Tibial artery (tissue), 4 donors: ENCODE measurements around the gene C11orf91.

ENCODE experiments used
- DNase-seq, 2 donors: peaks; one replicate each; pipeline ENCODE4 v3.0.0-alpha.2; 2019
- H3K27ac ChIP-seq, 2 donors: fragments of 200-600 bp; sonication (generic) in 1 of 2; 1 replicate in 1 of 2; 2 replicates in 1 of 2; pipeline ENCODE4 v1.5.1; 2018 to 2019; ENCODE audit warnings: mild to moderate bottlenecking in 1 of 2
- H3K27me3 ChIP-seq, 2 donors: fragments of 200-600 bp; sonication (generic) in 1 of 2; one replicate each; pipeline versions ENCODE4 v1.5.1 to v1.6.0; 2016 to 2019
- H3K36me3 ChIP-seq, 3 donors: fragments of 200-600 bp; sonication (generic) in 2 of 3; one replicate each; pipeline ENCODE4 v1.5.1; 2016 to 2019; ENCODE audit warnings: mild to moderate bottlenecking in 2 of 3
- H3K4me1 ChIP-seq, 4 donors: fragments of 200-600 bp; sonication (generic) in 2 of 4; 1 replicate in 3 of 4; 2 replicates in 1 of 4; pipeline ENCODE4 v1.5.1; 2016 to 2019
- H3K4me3 ChIP-seq, 2 donors: fragments of 200-600 bp; sonication (generic) in 1 of 2; 1 replicate in 1 of 2; 2 replicates in 1 of 2; pipeline ENCODE4 v1.5.1; 2018 to 2019; ENCODE audit warnings: mild to moderate bottlenecking in 2 of 2
- H3K9me3 ChIP-seq, 3 donors: fragments of 200-600 bp; sonication (generic) in 1 of 3; one replicate each; pipeline ENCODE4 v1.5.1; 2016 to 2019
- CTCF ChIP-seq, 2 experiments: fragments of 200-600 bp in 1 of 2; fragments of 450-650 bp in 1 of 2; IDR thresholded peaks; one replicate each; pipeline ENCODE4 v1.5.1; 2017 to 2019; ENCODE audit warnings: antibody characterized with exemption in 2 of 2, mild to moderate bottlenecking in 1 of 2, moderate library complexity in 1 of 2
- intact Hi-C: fragments of 100-400 bp; cut with DNase I; formaldehyde crosslinking; loops from one replicate; pipeline ENCODE4 v1.15.0; 2023; ENCODE audit warnings: low total_unique reads

The C11orf91 gene

DNA sequence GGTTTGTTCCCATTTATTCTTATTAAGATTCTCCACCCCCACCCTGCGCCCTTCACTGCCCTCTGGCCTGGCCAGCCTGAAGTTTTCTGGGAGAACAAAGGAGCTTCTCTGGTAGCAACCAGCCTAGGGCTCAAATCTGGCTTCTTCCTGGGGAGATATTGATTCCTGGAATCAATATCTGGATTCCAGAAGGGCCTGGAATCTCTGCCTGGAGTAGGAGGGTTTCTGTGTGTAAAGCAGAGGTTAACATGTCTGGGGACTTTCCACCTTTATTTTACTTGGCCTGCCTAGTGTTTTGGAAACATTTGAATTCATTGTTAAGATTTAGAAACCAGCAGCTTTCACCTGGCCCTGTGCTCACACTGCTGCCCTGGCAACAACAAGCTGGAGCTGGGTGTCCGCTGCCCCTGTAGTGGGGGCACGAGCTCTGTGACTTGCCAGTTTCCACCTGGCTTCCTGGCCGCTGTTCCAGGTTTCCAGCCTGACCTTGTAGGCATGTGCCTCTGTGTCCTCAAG is 5.5 kb downstream of the C11orf91 start:
- Histone ChIP-seq H3K27me3 (no peaks in the 10 kb centered on the region), H3K9me3 (no peaks in the 10 kb centered on the region), H3K36me3 (no peaks in the 10 kb centered on the region), H3K4me3 (no peak overlapping the region), H3K27ac (no peak overlapping the region), H3K4me1 (peaks cover 0 to 37% (median 29%) of the 10 kb centered on the region in 4 donors)
- intact Hi-C loops = no loop called here
- TF ChIP-seq CTCF (IDR thresholded peaks at IDR 0.05) = no peak
- peak in 1 of 2 donors; percentile 40 for DNase-seq

DNA sequence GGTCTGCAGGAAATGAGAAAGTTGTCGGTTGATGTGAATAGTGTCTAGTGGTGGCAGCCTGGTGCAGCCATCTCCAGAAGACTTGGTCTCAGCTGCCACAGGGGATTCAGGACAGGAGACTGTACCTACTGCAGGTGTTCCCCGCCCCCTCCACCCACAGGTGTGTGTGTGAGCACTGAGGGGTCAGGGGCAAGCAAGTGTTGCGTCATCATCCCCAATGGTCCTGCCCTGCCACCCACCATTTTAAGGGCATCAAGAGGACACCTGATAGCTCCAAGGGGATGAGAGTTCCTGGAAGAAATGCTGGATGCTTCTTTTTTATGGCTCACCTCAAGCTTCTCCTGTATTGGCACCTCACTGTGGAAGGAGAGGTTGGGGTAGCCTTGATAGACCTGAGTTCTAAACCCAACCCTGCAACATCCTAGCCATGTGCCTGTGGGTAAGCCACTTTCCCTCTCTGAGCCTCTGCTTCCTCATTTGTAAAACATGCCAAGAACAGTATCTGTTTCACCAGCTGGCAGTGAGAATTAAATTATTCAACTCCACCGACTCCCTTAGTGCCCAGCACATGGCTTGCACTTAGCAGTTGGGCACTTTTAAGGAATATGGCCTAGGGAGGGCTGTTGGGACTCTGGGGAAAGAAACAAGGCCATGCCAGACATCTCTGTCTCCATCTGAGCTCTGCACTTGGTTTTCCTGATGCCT is 6.1 kb downstream of the C11orf91 start:
- no peak for DNase-seq
- intact Hi-C loops = no loop called here
- H3K27ac ChIP-seq = no peak overlapping the region
- no peak overlapping the region for H3K4me3 ChIP-seq
- no peaks in the 10 kb centered on the region for H3K36me3 ChIP-seq
- peaks cover 0 to 41% (median 27%) of the 10 kb centered on the region in 4 donors for H3K4me1 ChIP-seq
- no peaks in the 10 kb centered on the region for H3K27me3 ChIP-seq
- TF ChIP-seq CTCF (IDR thresholded peaks at IDR 0.05) = no peak
- no peaks in the 10 kb centered on the region for H3K9me3 ChIP-seq

DNA sequence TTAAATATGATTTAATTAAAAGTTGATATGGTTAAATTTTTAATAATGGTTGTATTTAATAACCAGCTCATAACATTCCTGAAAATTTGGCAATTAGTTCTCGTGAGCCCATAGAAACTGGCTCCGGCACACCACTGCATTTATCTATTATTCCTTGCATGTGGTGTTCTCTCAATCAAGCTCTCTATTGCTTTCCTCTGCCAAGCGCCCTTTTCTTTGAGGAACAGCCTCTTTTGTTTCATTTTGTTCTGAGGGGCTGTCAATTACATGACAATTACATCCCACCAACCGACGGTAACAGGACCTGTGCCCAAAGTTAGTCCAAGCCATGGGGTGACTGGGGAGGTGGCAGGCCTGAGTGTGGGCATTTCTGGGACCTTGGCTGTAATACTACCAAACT is 8.1 kb downstream of the C11orf91 start:
- TF ChIP-seq CTCF (IDR thresholded peaks at IDR 0.05) = no peak
- intact Hi-C loops = no loop called here
- no peak for DNase-seq
- no peaks in the 10 kb centered on the region for H3K36me3 ChIP-seq
- peak overlapping the region; percentile 71 to 77 for H3K27ac ChIP-seq
- H3K4me1 ChIP-seq = peaks cover 0 to 42% (median 27%) of the 10 kb centered on the region in 4 donors
- no peaks in the 10 kb centered on the region for H3K9me3 ChIP-seq
- no peaks in the 10 kb centered on the region for H3K27me3 ChIP-seq
- peak overlapping the region in 1 of 2 donors; percentile 31 for H3K4me3 ChIP-seq

DNA sequence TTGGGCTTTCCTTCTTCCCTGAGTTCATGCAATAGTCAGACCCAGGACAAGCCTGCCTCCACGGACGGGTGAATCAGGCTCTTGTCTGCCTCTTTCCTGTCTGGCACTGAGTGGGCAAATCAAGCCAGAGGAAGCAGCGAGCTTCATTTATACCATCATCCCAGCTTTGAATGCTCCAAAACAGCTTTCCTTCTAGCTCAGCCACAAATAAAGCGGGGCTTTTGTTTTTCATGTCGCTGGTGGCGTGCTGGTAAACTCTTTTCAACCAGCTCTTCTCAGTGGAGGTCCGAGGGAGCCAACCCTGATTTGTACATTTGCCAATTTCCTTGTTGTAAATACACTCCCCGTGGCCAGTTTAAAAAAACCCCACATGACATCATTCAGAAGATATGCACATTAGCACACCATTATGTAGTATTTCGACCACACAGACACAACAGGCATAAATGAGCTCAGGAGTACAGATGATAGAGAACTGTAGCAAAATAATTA is 8.6 kb downstream of the C11orf91 start:
- intact Hi-C loops = no loop called here
- peaks cover 0 to 42% (median 26%) of the 10 kb centered on the region in 4 donors for H3K4me1 ChIP-seq
- H3K4me3 ChIP-seq = peak overlapping the region in 1 of 2 donors; percentile 31
- no peaks in the 10 kb centered on the region for H3K9me3 ChIP-seq
- peak overlapping the region; percentile 71 to 77 for H3K27ac ChIP-seq
- no peak for TF ChIP-seq CTCF (IDR thresholded peaks at IDR 0.05)
- H3K27me3 ChIP-seq = no peaks in the 10 kb centered on the region
- peak; percentile 83 to 84 for DNase-seq
- no peaks in the 10 kb centered on the region for H3K36me3 ChIP-seq

DNA sequence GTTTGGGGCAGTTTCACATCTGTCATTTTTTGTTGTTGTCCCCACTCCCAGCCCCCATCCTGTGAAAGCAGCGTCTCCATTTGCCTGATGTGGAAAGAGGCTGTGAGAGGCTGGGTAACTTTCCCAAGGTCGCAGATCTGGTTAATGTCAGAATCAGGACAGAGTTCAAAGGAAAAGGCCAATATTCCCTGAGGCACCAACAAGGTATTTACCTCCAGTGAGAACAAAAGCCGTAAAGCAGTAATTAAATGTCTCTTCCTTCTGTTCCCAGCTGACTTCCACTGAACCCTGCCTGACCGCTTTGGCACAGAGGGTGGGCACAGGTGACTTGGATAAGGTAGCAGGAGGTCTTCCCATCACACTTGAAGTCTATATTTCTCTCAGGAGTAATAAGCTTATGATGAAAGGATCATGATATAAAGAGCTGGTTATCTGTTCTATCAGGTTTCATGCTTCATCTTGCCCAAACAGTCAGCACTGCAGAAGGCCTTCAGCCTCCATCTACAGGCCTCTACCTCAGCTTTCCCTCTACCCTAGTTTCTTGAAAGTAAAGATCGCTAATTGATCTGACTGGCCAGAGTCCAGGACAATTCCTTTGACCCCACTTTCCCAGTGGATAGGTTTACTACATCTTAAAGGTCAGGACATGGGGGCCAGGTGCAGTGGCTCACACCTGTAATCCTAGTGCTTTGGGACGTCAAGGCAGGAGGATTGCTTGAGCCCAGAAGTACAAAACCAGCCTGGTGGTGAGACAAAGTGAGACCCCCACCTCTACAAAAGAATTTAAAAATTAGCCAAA is 9.4 kb downstream of the C11orf91 start:
- Histone ChIP-seq H3K27me3 (no peaks in the 10 kb centered on the region), H3K27ac (peak overlapping the region; percentile 71 to 77), H3K4me3 (no peak overlapping the region), H3K4me1 (peaks cover 0 to 42% (median 26%) of the 10 kb centered on the region in 4 donors), H3K36me3 (no peaks in the 10 kb centered on the region), H3K9me3 (no peaks in the 10 kb centered on the region)
- no peak for DNase-seq
- no peak for TF ChIP-seq CTCF (IDR thresholded peaks at IDR 0.05)
- intact Hi-C loops = no loop called here
